GM18520 (cell line): Measurements from ENCODE around the gene SELENOK.
A peak's percentile ranks its signal among the peaks of the same experiment; 100 is the strongest.
"Not testable (repeated sequence)": the region's sequence is repeated elsewhere in the genome, so short reads cannot be mapped to it uniquely, and the experiment has no call there.

Experiments
- ATAC-seq: cut with Tn5 transposase; IDR thresholded peaks from one replicate; pipeline ENCODE4 v1.9.1; 2021; ENCODE audit not compliant: unreplicated experiment

The SELENOK gene

GRCh38 chr3:53891497-53892285 lies at the start of gene SELENOK:
Gene SELENOK, minus strand, starts transcription at chr3:53891859.
- peak; percentile 93 for ATAC-seq

GRCh38 chr3:53941184-53941583 lies 49.5 kb upstream of the SELENOK start:
- ATAC-seq: no peak

DNA sequence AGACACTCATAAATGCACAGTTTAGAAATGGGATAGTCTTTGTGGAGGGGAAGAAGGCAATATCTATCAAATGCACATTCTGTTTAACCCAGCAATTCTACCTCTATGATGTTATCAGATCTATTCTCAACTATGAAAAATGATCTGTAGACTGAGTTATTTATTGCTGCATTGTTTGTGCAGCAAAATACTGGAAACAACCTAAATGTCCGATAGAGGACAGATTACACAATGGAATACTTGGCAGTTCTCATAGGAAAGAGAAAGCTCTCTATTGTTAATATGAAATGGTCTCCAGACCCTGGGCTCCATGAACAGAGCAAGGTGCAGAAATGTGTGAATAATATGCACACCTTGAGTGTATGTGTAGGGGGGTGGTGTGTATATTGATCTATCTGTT lies 49.0 kb upstream of the SELENOK start:
- no peak for ATAC-seq

GRCh38 chr3:53939813-53940212 lies 48.2 kb upstream of the SELENOK start:
- no peak for ATAC-seq

GRCh38 chr3:53939086-53939582 lies 47.5 kb upstream of the SELENOK start:
- ATAC-seq: no peak

DNA sequence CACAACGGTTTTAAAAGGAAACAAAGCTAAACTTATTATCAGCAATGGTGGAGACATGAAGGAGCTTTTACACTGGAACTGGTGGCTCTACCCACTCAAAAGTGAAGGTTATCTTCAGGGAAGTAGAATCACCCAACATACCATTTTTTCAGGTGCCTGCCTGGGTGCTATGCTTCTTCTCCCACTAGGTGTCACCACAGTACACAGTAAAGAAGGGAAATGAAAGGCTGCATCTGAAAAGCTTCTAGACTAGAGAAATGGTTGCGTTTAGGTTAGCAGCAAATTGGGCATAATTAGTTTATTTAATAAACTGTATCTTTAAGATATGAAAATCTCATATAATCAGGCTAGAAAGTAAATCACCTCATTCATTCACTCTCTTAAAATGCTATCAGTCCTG lies 47.0 kb upstream of the SELENOK start:
- ATAC-seq: no peak

- ATAC-seq: no peak
Observed at GRCh38 chr3:53936347-53936746, 44.7 kb upstream of the SELENOK start.

DNA sequence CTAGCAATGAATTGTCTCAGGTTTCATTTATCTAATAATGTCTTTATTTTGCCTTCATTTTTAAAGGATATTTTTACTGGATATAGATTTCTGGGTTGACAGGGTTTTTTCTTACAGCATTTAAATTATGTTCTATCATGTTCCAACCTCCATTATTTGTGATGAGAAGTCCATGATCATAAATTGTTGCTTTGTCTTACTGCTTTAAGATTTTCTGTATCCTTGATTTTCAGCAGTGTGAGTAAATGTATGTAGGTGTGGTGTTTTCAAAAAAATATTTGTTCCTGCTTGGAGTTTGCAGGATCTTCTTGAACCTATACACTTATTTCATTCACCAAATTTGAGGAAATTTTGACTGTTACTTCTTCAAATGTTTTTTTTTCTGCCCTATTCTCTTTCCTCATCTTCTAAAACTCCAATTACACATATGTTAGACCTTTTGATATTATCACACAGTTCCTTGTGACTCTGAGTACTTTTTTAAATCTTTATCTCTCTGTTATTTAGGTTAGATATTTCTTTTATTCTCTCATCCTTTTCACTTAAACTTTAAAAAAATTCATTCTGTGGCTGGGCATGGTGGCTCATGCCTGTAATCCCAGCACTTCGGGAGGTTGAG lies 43.7 kb upstream of the SELENOK start:
- no peak for ATAC-seq

- not testable (repeated sequence) for ATAC-seq
Observed at GRCh38 chr3:53927208-53927872, 35.7 kb upstream of the SELENOK start.

- ATAC-seq: no peak
Observed at GRCh38 chr3:53921296-53921695, 29.6 kb upstream of the SELENOK start.

- ATAC-seq: no peak
Observed at GRCh38 chr3:53919741-53920140, 28.1 kb upstream of the SELENOK start.

DNA sequence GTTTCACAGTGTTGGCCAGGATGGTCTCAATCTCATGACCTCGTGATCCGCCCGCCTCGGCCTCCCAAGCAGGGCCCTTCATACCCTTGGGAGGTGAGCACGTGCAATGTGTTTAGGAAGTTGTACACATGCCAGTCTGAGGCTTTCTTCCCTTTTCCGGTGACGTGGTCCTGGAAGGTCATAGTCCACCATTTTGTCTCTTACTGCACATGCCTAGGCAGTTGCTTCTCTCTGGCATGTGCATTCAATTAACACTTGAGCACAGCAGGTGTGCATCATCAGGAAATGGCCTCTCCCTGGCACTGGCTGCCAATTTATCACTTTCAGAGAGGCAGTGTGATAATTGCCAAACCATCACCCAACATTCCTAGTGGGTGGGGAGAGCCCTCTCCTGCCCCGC lies 21.7 kb upstream of the SELENOK start:
- ATAC-seq: no peak

- ATAC-seq: no peak
Observed at GRCh38 chr3:53902711-53903110, 11.1 kb upstream of the SELENOK start.

DNA sequence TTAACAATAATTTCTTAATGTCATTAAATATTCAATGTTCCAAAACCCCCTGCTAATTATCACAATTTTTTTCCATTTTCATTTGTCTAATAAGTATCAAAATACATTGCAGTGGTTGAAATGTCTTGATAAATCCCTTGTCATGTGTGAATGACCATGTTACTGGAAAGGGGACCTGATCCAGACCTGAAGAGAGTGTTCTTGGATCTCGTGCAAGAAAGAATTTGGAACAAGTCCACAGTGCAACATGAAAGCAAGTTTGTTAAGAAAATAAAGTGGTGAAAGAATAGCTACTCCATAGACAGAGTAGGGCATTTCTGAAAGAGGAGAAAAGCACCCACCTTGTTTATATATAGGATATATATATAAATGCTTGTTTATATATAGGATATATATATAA lies 10.4 kb upstream of the SELENOK start:
- no peak for ATAC-seq

DNA sequence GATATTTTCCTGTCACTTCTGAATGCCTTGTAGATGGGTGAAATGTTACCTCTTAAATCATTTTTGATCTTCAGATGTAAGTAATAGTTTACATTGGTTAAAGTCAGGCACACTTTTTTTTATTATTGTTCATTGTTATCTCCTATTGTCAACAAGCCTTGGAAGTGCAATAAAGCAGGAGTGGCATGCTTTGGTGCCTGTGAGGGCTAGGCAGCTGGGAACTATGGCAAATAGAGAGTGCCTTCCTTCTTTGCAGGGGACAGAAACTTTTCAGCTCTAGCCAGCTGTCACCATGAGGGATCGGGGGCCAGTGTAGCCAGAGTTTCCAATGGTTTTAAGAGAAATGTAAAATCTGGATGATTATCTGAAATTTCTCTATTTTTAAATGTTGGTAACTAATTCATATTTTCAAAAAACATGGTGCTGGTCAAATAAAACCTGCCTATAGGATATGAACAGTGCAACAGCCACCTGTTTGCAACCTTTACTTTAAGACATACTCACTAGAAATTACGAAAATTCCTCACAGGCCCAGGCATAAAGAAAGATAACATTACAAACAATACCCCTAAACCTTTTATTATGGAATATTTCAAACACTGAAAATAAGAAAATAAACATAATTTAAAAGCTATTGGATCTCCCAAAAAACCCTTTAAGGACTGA lies 9.1 kb upstream of the SELENOK start:
- no peak for ATAC-seq

DNA sequence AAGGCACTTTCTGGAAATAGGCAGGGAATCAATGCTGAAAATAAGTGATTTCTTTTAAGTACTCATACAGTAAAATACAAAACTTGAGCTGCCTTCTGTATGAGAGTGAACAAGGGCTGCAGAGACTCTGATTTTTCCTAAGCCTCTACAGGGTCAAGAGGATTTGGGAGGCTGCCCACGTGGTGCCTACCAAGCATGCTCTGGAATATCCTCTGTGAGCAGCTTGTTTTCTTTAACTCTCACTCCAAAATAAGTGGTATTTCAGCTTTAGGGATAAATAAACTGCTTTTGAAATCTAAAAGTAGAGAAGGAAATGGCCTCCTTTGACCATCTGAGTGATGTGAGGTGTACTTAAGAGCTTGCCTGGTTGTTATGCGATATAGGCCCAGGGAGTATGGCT lies 8.1 kb upstream of the SELENOK start:
- ATAC-seq: no peak

DNA sequence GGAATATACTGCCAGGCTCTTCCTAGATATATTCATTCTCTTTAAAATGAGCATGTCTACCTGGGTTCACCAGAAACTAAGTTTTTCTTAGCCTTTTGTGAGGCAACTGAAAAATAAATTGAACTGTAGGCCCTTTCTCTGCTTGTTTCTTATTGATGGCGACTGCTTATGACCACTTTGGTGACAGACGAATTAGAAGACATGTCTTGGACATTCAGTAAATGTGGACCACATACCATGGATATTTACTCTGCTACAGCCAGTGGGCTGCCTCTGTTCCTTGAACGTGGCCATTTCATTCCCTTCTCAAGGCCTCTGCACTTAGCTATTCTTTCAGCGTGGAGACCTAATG lies 603 bp upstream of the SELENOK start:
- no peak for ATAC-seq

DNA sequence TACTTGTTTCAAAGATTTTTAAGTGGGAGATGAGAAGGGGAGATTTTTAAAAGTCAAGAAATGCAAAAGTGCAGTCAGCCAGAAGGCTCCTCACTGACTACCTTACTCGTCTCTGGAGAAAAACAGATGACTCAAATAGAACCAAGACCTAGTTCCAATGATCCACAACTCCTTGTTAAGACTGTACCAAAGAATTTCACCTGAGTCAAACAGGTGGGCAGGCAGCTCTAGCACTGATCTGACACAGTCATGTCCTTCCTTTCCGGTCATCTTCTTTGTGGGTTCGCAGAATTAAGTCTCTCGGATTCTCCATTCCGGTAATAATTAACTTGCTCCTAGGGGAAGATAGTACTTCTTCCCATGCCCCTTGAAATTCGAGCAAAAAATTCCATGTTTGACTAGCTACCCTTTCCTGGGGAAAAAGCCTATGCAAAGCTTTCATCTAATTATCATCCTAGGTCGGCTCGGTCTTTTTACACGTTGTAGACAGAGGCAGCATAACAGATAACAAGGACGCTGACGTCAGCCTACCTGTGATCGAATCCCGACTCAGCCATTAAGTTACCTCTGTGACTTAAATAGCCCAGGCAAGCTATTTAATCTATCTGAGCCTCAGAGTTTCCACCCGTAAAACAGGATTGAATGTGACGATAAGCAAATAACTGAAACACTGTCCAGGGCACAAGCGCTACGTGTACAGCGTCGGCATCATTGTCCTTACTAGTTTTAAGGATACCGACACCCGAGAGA lies 758 bp downstream of the SELENOK start:
- ATAC-seq: no peak

- ATAC-seq: no peak
Observed at GRCh38 chr3:53888232-53888631, 3.4 kb downstream of the SELENOK start.

DNA sequence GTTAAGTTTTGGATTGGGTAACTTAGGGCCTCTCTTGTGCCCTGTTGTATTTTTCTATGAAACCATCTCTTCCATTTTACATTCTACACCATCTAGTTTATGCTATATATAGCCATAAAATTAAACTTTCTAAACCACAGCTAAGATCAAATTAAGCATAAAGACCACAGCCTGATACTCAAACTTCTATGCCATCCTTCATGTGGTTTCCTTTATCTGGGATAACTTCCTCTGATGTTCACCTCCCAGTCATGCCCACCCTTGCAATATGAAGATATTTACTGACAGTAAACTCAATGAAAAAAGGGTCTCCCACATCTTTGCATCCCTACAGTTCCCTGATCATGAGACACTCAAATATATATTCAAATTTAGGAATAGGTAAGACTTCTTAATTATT lies 4.2 kb downstream of the SELENOK start:
- no peak for ATAC-seq

GRCh38 chr3:53885239-53885638 lies 6.4 kb downstream of the SELENOK start:
- no peak for ATAC-seq
